ENCODE results near the gene ENPEP.
A peak's percentile ranks its signal among the peaks of the same experiment; 100 is the strongest.

Gene ENPEP

DNA sequence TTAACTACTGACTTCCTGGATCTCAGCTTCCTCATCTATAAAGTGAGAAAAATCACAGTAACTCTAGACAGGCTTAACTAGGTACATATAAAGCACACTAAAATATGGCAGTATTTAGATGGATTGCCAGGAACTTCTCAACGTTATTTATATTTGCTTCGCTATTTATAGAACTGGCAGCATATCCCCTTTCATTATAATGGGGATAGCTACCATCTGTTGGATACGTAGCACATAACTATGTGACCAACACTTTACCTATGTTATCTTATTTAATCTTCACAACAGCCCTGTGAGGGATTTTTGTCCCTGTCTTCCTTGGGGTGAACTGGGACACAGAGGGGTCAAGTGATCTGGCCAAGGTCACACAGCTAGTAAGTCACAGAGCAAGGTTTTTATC is 64.6 kb downstream of the ENPEP start:
- ATAC-seq, result no peak
- TF ChIP-seq, protein P1, sequence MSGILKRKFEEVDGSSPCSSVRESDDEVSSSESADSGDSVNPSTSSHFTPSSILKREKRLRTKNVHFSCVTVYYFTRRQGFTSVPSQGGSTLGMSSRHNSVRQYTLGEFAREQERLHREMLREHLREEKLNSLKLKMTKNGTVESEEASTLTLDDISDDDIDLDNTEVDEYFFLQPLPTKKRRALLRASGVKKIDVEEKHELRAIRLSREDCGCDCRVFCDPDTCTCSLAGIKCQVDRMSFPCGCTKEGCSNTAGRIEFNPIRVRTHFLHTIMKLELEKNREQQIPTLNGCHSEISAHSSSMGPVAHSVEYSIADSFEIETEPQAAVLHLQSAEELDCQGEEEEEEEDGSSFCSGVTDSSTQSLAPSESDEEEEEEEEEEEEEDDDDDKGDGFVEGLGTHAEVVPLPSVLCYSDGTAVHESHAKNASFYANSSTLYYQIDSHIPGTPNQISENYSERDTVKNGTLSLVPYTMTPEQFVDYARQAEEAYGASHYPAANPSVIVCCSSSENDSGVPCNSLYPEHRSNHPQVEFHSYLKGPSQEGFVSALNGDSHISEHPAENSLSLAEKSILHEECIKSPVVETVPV (CRISPR knock-in tag; IDR thresholded peaks at IDR 0.05), result no peak
- TF ChIP-seq BACH2 (CRISPR knock-in tag; IDR thresholded peaks at IDR 0.05; ENCODE audit: borderline replicate concordance) (no peak), GLIS3 (CRISPR knock-in tag; IDR thresholded peaks at IDR 0.05) (no peak), ARNTL (CRISPR knock-in tag; IDR thresholded peaks at IDR 0.05; ENCODE audit: borderline replicate concordance, low read depth) (no peak), TCF4 (CRISPR knock-in tag; IDR thresholded peaks at IDR 0.05; ENCODE audit: borderline replicate concordance) (no peak), ZNF70 (CRISPR knock-in tag; IDR thresholded peaks at IDR 0.05) (no peak), ZNF565 (CRISPR knock-in tag; conservative IDR thresholded peaks at IDR 0.05; ENCODE audit: low read depth) (no peak), OSR1 (CRISPR knock-in tag; IDR thresholded peaks at IDR 0.05) (no peak)
- TF ChIP-seq, protein P2, sequence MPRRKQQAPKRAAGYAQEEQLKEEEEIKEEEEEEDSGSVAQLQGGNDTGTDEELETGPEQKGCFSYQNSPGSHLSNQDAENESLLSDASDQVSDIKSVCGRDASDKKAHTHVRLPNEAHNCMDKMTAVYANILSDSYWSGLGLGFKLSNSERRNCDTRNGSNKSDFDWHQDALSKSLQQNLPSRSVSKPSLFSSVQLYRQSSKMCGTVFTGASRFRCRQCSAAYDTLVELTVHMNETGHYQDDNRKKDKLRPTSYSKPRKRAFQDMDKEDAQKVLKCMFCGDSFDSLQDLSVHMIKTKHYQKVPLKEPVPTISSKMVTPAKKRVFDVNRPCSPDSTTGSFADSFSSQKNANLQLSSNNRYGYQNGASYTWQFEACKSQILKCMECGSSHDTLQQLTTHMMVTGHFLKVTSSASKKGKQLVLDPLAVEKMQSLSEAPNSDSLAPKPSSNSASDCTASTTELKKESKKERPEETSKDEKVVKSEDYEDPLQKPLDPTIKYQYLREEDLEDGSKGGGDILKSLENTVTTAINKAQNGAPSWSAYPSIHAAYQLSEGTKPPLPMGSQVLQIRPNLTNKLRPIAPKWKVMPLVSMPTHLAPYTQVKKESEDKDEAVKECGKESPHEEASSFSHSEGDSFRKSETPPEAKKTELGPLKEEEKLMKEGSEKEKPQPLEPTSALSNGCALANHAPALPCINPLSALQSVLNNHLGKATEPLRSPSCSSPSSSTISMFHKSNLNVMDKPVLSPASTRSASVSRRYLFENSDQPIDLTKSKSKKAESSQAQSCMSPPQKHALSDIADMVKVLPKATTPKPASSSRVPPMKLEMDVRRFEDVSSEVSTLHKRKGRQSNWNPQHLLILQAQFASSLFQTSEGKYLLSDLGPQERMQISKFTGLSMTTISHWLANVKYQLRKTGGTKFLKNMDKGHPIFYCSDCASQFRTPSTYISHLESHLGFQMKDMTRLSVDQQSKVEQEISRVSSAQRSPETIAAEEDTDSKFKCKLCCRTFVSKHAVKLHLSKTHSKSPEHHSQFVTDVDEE (CRISPR knock-in tag; IDR thresholded peaks at IDR 0.05), result no peak

DNA sequence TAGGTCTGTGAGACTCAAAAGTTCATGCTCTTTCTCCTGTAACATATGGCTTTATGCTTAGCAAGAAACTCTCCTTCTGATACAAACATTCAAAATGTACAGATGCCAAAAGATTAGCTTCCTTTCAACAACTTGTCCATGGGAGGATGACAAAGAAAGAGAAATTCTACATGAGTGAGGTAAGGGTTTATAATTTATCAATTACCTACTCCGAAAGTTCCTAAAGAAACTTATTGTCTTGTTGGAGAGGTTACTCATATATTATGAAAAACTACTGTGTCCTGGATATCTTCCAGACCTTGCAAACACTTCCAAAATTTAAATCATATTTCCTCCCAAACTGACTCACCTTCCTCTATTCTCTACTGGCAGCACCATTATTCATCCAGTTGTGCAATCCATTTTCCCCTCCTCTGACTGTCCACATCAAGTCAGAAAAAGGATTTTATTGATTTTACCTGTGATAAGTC is 65.1 kb downstream of the ENPEP start:
- no peak for ATAC-seq
- TF ChIP-seq ISL1 (CRISPR knock-in tag; IDR thresholded peaks at IDR 0.05) (peak; percentile 41; the same call in 1 of the 2 replicates), TCF4 (CRISPR knock-in tag; IDR thresholded peaks at IDR 0.05; ENCODE audit: borderline replicate concordance) (no peak)

DNA sequence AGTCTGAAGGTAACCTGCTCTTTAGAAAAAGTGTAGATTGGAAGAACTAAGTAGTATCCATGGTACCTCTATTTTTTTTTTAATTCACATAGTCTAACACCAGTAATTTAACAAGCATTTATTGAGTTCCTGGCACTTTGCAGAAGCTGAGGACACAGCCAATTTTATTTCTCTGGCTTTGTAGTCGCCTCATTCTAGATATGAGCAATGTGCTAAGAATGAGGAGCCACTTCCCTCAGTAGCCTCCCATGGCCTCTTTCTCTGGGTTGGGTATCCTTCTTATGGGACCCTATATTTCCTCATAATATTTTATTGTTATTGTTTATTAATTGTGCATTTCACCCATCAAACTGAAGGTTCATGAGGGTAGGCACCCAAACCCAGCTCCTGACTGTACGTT is 67.6 kb downstream of the ENPEP start:
- ATAC-seq, result no peak
- TF ChIP-seq ZNF565 (CRISPR knock-in tag; conservative IDR thresholded peaks at IDR 0.05; ENCODE audit: low read depth), result no peak

DNA sequence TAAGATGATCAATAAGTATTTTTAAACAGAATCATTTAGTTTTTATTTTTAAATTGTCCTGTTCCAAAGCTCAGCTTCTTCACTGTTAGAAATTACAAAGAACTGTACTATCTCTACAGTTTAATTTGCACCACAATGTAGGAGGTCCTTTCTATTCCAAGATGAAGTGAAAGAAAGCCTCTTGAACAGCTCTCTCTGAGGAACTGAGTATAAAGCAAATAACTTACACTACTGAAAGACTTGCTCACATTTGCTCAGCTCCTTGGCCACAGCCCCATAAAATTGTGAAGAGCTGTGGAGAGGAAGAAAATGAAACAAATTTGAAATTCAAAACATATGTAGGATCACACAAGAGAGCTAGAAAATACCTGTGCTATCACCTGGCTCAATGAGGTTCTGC is 68.6 kb downstream of the ENPEP start:
- no peak for TF ChIP-seq GLIS3 (CRISPR knock-in tag; IDR thresholded peaks at IDR 0.05)
- no peak for TF ChIP-seq PPARA (CRISPR knock-in tag; IDR thresholded peaks at IDR 0.05; ENCODE audit: borderline replicate concordance)
- TF ChIP-seq ESRRG (CRISPR knock-in tag; IDR thresholded peaks at IDR 0.05), result no peak
- TF ChIP-seq RARB (CRISPR knock-in tag; IDR thresholded peaks at IDR 0.05), result no peak
- TF ChIP-seq ISL1 (CRISPR knock-in tag; IDR thresholded peaks at IDR 0.05), result no peak
- no peak for TF ChIP-seq CSDC2 (CRISPR knock-in tag; IDR thresholded peaks at IDR 0.05)
- TF ChIP-seq, protein P3, sequence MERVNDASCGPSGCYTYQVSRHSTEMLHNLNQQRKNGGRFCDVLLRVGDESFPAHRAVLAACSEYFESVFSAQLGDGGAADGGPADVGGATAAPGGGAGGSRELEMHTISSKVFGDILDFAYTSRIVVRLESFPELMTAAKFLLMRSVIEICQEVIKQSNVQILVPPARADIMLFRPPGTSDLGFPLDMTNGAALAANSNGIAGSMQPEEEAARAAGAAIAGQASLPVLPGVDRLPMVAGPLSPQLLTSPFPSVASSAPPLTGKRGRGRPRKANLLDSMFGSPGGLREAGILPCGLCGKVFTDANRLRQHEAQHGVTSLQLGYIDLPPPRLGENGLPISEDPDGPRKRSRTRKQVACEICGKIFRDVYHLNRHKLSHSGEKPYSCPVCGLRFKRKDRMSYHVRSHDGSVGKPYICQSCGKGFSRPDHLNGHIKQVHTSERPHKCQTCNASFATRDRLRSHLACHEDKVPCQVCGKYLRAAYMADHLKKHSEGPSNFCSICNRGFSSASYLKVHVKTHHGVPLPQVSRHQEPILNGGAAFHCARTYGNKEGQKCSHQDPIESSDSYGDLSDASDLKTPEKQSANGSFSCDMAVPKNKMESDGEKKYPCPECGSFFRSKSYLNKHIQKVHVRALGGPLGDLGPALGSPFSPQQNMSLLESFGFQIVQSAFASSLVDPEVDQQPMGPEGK (CRISPR knock-in tag; IDR thresholded peaks at IDR 0.05; ENCODE audit: borderline replicate concordance), result no peak
- TF ChIP-seq ZNF8 (CRISPR knock-in tag; IDR thresholded peaks at IDR 0.05), result no peak
- TF ChIP-seq TCF4 (CRISPR knock-in tag; IDR thresholded peaks at IDR 0.05; ENCODE audit: borderline replicate concordance), result no peak
- no peak for TF ChIP-seq OSR1 (CRISPR knock-in tag; IDR thresholded peaks at IDR 0.05)
- TF ChIP-seq, protein P2 (CRISPR knock-in tag; IDR thresholded peaks at IDR 0.05), result no peak
- TF ChIP-seq SNAI2 (CRISPR knock-in tag; IDR thresholded peaks at IDR 0.05), result no peak
- TF ChIP-seq ZFP3 (CRISPR knock-in tag; IDR thresholded peaks at IDR 0.05), result no peak
- no peak for TF ChIP-seq ZNF565 (CRISPR knock-in tag; conservative IDR thresholded peaks at IDR 0.05; ENCODE audit: low read depth)
- TF ChIP-seq ZFP30 (CRISPR knock-in tag; IDR thresholded peaks at IDR 0.05), result no peak
- TF ChIP-seq, protein P1 (CRISPR knock-in tag; IDR thresholded peaks at IDR 0.05), result no peak
- TF ChIP-seq, protein P4, sequence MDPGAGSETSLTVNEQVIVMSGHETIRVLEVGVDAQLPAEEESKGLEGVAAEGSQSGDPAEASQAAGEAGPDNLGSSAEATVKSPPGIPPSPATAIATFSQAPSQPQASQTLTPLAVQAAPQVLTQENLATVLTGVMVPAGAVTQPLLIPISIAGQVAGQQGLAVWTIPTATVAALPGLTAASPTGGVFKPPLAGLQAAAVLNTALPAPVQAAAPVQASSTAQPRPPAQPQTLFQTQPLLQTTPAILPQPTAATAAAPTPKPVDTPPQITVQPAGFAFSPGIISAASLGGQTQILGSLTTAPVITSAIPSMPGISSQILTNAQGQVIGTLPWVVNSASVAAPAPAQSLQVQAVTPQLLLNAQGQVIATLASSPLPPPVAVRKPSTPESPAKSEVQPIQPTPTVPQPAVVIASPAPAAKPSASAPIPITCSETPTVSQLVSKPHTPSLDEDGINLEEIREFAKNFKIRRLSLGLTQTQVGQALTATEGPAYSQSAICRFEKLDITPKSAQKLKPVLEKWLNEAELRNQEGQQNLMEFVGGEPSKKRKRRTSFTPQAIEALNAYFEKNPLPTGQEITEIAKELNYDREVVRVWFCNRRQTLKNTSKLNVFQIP (CRISPR knock-in tag; IDR thresholded peaks at IDR 0.05; ENCODE audit: borderline replicate concordance, low read depth), result no peak
- ATAC-seq, result no peak
